IPS DF 19.7 (cell line): ENCODE results near the gene TADA1.
A peak's percentile ranks its signal among the peaks of the same experiment; 100 is the strongest.

Experiments
- DNase-seq: peaks from one replicate; pipeline ENCODE4 v3.0.0-alpha.2; 2013; ENCODE audit warnings: low read depth, low spot score

The TADA1 gene

DNA sequence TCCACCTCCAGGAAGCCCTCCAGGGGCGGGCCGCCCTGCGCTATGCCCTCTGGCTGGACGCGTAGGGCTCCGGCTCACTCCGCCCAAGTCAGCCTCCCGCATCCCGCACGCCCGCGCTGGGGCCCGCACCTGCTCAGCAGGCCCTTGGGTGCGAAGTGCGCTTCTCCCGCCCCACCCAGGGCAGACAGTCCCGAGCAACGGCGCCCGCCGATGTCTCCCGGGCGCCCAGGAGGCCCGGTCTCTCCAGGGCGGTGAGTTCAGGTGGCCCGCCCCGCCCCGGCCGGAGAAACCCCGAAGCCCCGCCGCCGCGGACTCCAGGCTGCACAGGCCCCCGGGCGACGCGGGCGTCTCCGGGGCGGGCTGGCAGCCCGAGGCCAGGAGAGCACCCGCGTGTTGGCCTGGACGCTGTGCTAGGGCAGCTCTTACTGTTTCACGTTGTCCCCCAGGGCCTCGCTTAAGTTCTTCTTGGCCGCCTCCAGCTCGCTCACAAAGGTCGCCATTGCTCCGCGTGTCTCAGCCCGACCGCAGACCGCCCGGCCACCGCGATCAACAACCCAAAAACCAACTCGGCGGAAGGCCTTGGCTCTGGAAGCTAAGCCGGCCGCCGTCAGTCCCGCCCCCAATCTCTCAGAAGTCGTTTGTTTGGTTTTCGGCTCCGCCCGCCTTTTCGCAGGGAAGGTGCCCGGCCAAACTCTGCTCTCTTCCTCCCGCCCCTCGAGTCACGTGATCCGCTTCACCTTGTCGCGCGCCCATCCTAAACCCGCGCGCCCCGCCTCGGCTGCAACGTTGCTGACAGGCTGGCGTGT, at the start of gene TADA1:
TADA1 (minus strand) TSS at position 531 of the 806 bp plus-strand sequence; CDS start at position 500, 31 bp downstream.
- DNase-seq = peak; percentile 92

DNA sequence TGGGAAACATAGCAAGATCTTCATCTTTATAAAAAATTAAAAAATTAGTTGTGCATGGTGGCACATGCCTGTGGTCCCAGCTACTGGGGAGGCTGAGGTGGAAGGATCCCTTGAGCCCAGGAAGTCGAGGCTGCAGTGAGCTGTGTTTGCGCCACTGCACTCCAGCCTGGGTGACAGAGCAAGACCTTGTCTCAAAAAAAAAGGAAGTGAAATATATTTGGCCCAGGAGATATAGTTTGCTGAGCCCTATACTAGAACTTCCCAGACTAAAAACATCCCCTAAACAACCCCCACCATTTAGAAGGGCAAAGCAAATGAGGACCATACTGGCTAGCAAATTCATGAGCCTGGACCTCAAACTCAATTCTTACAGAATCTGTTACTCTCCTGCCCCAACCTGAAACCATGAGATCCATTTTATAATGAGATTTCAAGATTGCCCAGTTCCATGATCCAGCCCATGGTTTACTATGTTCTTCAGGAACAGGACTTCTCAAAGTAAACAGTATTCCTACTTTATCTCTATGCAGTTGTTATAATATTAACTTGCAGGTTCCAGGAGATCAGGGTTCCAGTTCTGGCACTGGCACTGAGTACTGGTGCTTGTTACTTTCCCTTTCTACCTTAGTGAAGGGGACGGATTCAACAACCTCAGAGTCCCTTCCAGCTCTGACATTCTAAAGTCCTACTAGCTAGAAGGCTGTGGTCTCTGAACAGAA, 48.9 kb upstream of the TADA1 start:
- DNase-seq = no peak

GRCh38 chr1:166920561-166921475, 44.8 kb upstream of the TADA1 start:
- no peak for DNase-seq

DNA sequence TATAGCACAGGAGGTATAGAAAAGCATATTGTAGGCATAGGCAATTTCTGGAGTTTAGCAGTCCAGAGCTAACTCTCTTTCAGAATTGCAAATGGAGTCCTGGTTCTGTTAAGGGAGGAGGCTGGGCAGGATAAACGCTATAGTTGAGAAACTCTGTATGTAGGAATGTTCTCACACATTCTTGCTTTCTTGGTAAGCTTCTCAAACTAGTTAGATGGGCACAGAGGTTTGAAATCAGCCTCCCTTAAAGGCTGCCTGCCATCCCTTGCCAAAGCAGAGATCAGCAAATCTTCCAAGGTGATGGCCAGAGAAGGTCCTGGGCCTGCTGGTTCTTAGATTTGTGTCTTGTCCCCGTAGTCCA, 42.9 kb upstream of the TADA1 start:
- no peak for DNase-seq

GRCh38 chr1:166918088-166918955, 42.3 kb upstream of the TADA1 start:
- no peak for DNase-seq

- DNase-seq = no peak
Measured at GRCh38 chr1:166915941-166916340, 39.9 kb upstream of the TADA1 start.

DNA sequence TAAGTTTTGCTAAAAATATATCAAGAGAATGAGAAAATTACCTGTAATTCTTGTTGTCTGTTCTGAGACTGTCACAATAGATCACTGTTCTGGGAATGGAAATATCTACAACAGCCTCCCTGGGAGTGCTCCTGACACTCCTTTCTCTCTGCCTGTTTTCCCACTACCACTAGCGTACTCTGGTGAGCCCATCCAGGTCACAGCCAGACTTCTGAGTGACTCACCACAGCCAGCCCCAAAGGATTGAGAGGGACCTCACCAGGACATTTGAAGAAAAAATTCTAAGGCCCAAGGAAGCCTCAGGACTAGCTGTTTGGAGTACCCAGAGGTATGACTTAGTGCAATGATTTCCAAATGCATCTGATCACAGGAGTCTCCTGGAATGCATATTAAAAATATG, 39.0 kb upstream of the TADA1 start:
- DNase-seq = no peak

DNA sequence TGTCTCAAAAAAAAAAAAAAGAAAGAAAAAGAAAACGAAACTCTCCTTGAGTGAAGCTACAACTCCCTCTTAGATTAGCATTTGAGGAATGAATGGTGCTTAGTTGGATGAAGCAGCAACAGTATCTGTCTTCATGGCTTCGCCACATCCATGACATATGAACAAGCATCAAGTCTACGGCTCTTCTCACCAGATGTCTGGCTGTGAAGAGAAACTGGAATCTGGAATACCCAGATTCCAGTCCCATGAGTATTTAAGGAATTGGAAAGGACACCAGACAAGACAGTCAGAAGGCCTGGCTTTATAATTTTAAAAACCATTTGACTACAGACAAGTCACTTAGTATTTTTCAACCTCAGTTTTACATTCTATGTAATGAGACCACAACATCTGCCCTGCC, 38.0 kb upstream of the TADA1 start:
- DNase-seq = no peak

GRCh38 chr1:166911624-166912023, 35.6 kb upstream of the TADA1 start:
- DNase-seq = no peak

- DNase-seq = peak; percentile 87
Measured at GRCh38 chr1:166910396-166910994, 34.4 kb upstream of the TADA1 start.

DNA sequence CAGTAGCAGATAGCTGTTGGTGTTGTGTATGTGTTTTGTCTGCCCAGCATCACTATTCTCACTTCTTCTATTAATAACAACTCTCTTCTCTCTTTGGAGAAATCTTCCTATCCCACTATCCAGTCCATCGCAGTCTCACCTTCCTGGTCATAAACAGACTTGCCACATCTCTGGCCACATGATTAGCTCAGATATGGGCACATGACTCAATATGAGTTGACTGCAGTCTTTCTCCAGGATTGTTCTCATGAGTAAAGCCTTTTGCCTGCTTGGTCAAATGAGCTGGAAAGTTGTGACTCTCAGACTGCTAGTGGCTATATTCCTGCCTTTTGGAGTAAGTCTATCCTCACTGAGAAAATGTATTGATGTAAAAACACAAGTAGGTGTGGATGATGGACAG, 32.9 kb upstream of the TADA1 start:
- no peak for DNase-seq

GRCh38 chr1:166907763-166908162, 31.7 kb upstream of the TADA1 start:
- DNase-seq = no peak

DNA sequence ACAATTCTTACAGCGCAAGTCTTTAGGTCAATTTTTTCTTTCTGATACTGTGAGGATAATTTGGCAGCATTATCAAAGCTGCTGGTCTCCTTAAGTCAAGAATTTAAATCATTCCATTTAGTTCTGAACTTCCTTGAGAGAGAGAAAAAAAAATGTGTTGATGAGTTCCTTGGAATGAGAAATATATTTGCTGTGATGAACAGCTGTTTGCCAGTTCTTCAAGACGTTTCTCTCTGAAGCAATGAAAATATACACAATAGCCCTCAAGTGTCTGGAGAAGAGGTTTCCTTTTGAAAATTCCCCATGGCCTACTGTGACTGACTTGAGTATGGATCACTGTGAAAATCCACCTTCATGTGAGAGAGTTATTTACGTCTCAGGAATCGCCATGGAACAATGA, 31.0 kb upstream of the TADA1 start:
- no peak for DNase-seq

DNA sequence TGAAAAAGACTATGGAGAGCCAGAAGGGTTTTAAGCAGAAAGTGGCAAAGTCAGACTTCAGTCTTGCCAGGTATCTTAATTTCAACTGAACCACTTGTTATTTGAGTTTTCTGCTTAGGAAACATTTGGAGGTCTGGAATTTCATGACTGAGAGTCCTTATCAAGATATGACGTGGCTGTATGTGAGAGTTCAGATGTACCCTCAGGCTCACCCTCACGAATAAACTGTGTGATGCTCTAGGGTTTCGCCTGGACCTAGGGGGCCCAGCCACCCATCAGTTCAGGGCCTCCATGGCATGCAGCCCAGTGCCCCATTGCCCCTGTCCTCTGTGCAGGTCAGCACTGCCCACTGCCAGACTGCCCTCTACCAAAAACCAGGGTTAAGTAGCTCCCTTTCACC, 30.6 kb upstream of the TADA1 start:
- no peak for DNase-seq

GRCh38 chr1:166905900-166906299, 29.8 kb upstream of the TADA1 start:
- DNase-seq = no peak

DNA sequence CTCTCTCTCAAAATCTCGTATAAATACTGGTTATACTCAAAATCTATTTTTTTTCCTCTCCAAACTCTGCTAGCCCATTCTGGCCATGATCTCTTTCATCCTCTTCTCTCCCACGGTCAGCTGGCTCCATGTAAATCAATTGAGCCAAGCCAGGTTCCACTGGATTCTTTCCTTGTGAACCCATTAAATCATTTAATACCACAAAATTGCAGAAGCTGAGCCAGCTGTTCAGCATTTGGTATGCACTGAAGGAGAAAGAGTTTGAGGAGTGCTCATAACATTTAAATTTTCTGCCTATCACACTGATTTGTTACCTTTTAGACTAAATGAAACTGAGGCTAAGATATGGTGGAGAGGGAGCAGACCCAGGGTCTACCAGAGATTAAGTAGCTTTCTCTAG, 29.1 kb upstream of the TADA1 start:
- DNase-seq = no peak

DNA sequence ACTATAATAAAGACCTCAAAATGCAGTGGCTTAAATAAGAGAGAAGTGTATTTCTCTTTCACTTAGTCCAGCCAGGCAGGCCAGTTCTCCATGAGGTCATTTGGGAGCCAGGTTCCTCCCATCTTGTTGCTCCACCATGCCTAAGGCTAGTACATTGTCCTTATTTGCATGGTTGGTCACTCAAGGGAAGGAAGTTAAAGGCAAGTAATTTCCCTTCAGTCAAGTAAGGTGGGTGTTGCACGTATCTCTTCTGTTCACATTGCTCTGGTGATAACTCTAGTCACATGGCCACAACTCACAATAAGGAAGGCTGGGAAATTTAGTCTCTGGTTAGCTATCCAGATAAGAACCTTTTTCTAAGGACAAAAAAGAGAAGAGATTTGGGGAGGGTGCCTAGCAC, 27.2 kb upstream of the TADA1 start:
- DNase-seq = no peak

GRCh38 chr1:166902279-166902678, 26.2 kb upstream of the TADA1 start:
- DNase-seq = no peak

GRCh38 chr1:166900987-166901386, 24.9 kb upstream of the TADA1 start:
- no peak for DNase-seq

DNA sequence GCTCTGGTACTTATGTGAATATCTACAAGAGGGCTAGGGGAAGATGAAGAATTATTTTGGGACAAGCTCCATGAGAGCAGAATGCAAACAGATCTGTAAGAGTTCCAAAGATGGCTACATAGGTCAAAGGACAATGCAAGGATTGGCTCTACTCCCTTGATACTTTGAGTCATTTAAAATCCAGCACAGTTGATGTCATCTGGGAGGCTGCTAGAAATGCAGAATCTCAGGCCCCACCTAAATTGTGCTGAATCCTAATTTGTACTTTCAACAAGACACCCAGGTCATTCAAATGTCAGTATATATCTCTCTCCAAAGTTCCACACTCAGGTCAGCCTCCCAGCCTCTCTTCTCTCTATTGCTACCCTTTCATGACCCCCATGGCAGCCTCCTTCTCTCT, 23.7 kb upstream of the TADA1 start:
- no peak for DNase-seq

DNA sequence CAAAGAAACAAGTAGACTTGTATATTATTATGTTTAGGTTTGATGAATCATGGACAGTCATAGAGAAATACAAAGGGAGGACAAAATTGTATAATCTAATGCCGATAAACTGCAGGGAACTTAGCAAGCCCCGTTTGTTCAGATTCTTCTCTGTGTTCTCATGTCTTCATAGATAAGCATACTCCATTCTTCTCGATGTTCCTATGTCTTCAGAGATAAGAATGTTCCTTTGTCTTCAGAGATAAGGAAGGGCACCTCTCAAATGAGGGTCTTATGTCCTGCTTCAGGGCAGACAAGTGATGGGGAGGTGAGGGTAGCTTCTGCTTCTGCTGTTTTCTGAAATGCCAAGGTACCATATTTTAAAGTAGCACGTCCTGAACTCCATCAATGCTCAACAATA, 19.7 kb upstream of the TADA1 start:
- DNase-seq = no peak
